ENCODE measurements around the gene NFIA.

The NFIA gene

GRCh38 chr1:61353797-61354406, 271.5 kb downstream of the NFIA start:
- H3K4me3 ChIP-seq (ENCODE audit: low read length), result no peak overlapping the region
- DNase-seq (ENCODE audit: low read depth), result no peak
- no peak for TF ChIP-seq CTCF (conservative IDR thresholded peaks at IDR 0.05; ENCODE audit: low read length)

- TF ChIP-seq CTCF (conservative IDR thresholded peaks at IDR 0.05; ENCODE audit: low read length), result no peak
- no peak overlapping the region for H3K4me3 ChIP-seq (ENCODE audit: low read length)
- no peak for DNase-seq (ENCODE audit: low read depth)
Observed at GRCh38 chr1:61356016-61356415, 273.7 kb downstream of the NFIA start.

GRCh38 chr1:61356995-61357394, 274.6 kb downstream of the NFIA start:
- H3K4me3 ChIP-seq (ENCODE audit: low read length), result no peak overlapping the region
- no peak for DNase-seq (ENCODE audit: low read depth)
- no peak for TF ChIP-seq CTCF (conservative IDR thresholded peaks at IDR 0.05; ENCODE audit: low read length)

GRCh38 chr1:61357539-61357938, 275.2 kb downstream of the NFIA start:
- TF ChIP-seq CTCF (conservative IDR thresholded peaks at IDR 0.05; ENCODE audit: low read length), result no peak
- no peak overlapping the region for H3K4me3 ChIP-seq (ENCODE audit: low read length)
- no peak for DNase-seq (ENCODE audit: low read depth)

- peak; percentile 4 for DNase-seq (ENCODE audit: low read depth)
- TF ChIP-seq CTCF (conservative IDR thresholded peaks at IDR 0.05; ENCODE audit: low read length), result no peak
- H3K4me3 ChIP-seq (ENCODE audit: low read length), result no peak overlapping the region
Observed at GRCh38 chr1:61358770-61359455, 276.6 kb downstream of the NFIA start.

- no peak for DNase-seq (ENCODE audit: low read depth)
- no peak for TF ChIP-seq CTCF (conservative IDR thresholded peaks at IDR 0.05; ENCODE audit: low read length)
- H3K4me3 ChIP-seq (ENCODE audit: low read length), result no peak overlapping the region
Observed at GRCh38 chr1:61361931-61362330, 279.6 kb downstream of the NFIA start.

GRCh38 chr1:61362351-61362750, 280.0 kb downstream of the NFIA start:
- no peak for DNase-seq (ENCODE audit: low read depth)
- no peak for TF ChIP-seq CTCF (conservative IDR thresholded peaks at IDR 0.05; ENCODE audit: low read length)
- no peak overlapping the region for H3K4me3 ChIP-seq (ENCODE audit: low read length)

All from AG10803 (cell line).